Stimulated activated CD4-positive, alpha-beta T cell treated with anti-CD3 and anti-CD28 coated beads, TNF-alpha, amount 100 ng/mL, for 48 hours (primary cell): ENCODE results near the gene PTPRK.
A peak's percentile ranks its signal among the peaks of the same experiment; 100 is the strongest.

Source experiments
- DNase-seq, 3 donors: peaks; one replicate each; pipeline ENCODE4 v3.0.0-alpha.2; 2020; ENCODE audit warnings: low read depth in 3 of 3

Gene PTPRK

GRCh38 chr6:128138694-128139093 lies 381.7 kb downstream of the PTPRK start:
- DNase-seq: no peak

DNA sequence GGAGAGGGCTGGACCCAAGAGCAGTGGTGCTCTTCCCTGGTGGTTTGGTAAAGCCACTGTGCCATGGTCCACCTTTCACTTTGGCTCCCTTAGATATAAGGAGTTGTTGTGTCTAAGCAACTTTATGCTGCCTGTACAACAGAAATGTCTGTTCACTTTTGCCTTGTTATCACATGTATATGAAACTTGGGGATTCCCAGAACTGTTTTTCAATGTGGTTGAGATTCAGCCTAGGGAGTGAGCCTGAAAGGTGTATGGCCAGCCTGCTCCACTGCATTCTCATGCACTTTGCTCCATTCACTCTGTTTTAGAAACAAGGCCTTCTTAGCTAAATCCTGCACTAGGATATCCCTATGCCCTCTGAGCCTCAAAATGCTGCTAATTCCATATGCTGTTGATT lies 385.1 kb downstream of the PTPRK start:
- DNase-seq: no peak

DNA sequence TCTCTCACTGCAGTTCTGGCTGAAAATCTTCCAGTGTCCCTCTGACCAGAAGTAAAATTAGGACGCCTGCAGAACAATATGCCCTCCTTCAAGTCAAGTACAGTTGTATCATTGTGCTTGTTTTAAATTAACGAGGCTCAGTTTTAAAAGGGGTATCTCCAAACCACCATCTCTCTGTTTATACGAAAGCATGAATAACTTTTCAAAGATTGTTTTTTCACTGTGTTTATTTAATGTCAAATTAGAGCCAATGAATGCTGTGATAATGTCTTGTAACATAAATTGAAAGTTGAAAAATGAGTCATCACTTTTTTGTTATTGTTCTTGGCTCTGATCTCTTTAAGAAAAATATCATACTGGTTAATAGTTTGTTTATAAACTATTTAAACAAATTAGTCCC lies 388.8 kb downstream of the PTPRK start:
- no peak for DNase-seq

DNA sequence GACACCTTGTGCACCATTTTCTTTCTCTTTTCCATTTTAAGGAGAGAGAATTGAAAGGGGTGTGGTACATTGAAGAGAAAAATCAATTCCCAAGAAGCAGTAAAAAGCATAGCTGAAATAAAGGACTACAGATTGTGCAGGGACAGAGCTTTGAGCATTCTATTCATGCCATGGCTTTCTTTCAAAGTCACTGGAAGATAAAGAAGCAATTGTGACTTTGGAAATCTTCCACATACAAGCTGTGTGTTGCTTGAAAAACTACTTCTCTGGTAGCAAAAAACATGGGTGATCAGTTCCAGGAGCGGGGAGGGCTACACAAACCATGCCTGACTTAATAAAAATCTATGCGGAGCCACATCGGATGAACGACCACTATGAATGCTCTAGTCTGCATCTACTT lies 389.4 kb downstream of the PTPRK start:
- no peak for DNase-seq

DNA sequence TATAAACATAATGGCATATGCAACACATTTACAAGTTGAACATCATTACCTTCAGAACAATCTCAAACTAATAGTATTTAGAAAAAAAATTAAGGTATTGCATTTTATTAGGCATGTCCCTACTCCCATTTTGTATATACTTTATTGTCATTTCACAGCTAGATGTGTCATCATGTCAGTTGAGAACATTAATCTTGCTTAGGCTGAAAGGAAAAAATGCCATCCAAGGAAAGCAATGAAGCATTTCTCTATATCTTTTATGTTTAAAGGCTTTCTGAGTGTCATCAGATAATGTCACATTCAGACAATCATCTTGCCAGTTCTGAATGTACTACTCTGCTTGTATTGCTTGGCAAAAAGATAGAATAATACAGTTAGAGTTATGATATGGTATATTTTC lies 390.7 kb downstream of the PTPRK start:
- no peak for DNase-seq

GRCh38 chr6:128127650-128128049 lies 392.7 kb downstream of the PTPRK start:
- no peak for DNase-seq

DNA sequence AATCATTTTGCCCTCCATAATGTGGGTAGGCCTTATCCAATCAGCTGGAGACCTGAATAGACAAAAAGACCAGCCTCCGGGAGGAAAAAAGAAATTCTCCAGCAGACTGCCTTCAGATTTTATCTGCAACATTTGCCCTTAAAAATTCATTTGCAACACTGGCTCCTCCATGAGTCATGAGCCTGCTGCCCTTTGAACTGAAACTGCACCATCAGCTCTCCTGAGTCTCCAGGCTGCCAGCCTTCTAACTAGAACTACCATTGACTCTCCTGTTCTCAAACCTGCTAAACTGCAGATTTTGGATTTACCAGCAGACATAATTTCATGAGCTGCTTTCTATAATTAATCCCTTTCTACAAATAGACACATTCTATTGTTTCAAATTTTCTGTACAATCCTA lies 395.7 kb downstream of the PTPRK start:
- DNase-seq: peak in 1 of 3 donors; percentile 4

GRCh38 chr6:128121610-128122009 lies 398.8 kb downstream of the PTPRK start:
- no peak for DNase-seq

GRCh38 chr6:128121190-128121589 lies 399.2 kb downstream of the PTPRK start:
- no peak for DNase-seq

- DNase-seq: no peak
These were observed 402.0 kb downstream of the PTPRK start for GRCh38 chr6:128118401-128118800.

DNA sequence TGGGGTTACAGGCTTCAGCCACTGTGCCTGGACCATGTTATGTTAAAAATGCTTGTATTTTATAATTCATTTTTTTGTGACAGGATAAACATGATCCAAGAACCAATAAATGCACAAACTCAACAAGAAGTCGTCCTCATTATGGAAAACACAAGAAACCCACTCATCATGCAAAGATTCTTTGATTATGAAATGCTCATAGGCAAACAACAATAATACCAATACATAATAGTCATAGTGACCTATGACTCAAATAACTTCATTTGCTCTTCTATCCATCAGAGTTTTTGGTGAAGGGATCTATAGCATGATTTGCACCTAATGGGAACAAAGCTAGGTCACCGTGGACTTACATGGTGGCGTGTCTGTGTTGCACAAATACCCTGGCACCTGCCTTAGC lies 402.5 kb downstream of the PTPRK start:
- no peak for DNase-seq

GRCh38 chr6:128114164-128114563 lies 406.2 kb downstream of the PTPRK start:
- no peak for DNase-seq

DNA sequence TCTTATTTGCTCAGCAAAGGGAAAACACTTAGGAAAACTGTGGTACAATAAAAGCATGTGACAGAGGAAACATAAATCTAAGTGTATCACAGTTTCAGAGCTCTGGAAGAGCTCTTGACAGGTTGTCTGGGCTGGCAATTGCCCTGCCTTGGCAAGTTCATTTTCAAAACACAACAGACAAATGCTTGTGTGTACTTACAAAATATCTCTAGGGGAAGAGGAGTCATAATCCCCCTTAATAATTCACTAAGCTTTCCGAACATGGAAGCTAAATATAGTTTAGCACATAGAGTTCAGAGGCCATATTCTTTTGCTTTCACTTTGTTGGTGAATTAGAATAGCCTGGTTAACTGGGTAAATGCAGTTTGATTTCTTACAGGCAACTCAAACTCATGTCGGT lies 407.9 kb downstream of the PTPRK start:
- DNase-seq: no peak

DNA sequence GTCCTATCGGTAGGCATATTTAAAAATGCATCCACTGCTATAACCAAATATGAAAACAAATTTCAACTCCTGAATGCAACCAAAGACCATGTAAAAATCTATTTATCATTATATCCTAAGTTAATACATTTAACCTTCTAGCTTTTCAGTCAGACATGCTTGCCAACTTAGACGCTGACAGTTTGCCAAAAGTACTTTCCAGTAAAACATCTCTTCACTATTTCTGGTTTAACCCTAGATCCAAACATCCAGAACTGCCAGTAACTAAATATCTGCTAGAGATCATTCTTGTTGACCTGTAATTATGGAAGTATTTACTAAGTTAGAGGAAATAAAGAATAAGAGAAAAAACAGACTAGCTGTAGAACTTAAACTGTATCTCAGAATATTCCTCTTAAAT lies 409.3 kb downstream of the PTPRK start:
- DNase-seq: no peak

GRCh38 chr6:128107682-128108081 lies 412.7 kb downstream of the PTPRK start:
- DNase-seq: no peak

DNA sequence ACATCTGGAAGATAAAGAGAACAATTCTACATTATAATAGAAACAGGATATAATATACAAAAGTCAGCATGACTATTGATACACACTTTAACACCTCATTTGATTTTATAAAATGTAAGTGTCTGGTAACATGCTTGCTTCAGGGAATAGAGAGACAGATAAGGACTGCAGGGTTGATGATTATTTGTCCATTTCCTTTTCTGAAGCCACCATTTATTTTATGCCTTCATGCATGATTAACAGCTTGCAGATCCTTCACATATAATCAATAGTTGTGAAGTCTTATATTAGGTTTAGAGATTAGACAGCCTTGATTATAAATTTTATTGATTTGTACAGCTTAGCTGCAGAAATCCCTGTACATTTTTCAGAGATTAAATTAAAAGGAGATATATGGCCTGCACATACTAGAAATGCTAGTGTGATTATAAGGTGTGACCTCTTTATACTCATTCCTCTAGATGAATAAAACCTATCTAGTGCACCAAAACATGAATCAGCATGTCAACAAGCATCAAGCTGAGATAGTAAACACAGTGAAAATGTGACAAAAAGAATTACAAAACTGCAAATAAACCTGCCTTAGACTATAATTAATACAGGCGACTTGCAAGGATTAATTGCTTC lies 420.7 kb downstream of the PTPRK start:
- no peak for DNase-seq

DNA sequence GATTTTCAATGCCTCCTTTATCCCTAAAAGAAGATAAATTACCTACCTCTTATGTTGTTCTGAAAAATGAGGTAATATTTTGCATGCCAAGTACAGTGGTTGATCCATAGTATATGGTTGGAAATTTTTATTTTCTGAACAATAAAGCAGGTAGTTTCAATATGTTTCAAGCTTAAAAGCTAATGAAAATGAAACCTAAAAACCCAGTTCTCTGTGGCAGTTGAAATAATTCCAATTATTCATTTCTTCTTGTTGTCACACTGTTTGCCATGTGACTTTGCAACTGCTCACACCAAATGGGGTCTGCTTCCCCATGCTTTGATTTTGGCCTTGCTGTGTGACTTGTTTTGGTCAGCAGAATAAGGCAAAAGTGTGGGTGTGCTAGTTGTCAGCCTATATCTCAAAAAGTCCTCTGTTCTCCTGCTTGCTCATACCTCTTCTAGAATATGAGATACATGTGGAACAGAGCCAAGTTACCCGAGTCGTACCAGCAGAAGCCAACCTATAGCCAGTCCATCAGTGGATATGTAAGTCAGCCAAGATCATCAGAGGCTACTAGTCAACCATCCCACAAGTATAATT lies 422.3 kb downstream of the PTPRK start:
- no peak for DNase-seq

DNA sequence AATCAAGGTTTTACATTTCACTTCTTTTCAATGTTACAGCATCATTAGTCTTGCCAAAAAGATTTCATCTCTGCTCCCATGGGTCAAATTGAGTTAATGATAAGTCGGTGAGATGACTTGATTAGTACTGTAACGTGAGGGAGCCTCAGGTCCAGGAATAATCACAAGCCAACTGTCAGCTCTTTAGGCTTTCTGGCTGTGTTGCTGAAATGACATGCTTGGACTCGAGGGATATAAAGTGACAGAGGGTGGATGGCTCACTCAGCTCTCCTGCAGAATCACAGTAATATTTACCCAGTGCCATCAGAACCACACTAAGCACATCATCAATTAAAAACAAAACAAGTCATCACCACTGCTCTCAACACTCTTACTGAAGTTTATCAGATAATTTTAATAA lies 423.4 kb downstream of the PTPRK start:
- no peak for DNase-seq

DNA sequence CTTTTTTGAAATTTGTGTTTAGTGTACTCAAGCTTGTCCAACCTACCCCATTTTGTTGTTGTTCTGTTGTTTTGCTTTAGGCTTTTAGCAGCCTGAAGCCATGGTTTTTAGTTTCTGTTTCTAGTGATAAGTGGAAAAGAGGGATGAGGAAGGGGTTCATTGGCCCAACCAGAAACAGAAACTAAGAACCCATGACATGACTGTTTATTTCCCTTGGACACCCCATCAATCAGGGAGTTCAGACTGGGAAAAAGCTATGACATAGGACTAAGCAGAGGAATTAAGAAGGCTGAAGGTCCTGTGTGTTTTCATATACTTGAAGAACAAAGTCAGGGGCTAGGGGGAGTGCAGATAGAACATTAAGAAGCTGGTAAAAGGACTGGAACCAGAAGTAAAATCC lies 425.0 kb downstream of the PTPRK start:
- no peak for DNase-seq

GRCh38 chr6:128079021-128079420 lies 441.4 kb downstream of the PTPRK start:
- no peak for DNase-seq

DNA sequence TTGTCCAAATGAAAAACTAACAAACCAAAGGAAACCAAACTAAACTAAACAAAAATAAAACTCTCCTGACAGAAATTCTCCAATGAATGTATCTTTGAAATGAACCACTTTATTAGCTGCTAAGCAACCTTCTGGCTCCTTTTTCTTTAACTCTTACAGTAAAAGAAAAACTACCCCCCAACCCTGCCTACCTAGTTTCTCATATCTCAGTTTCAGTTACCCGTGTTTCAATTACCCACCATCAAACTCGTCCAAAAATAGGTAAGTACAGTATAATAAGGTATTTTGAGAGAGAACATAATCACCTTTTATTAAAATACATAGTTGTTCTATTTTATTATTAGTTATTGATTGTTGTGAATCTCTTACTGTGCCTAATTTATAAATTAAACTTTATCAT lies 442.1 kb downstream of the PTPRK start:
- no peak for DNase-seq

DNA sequence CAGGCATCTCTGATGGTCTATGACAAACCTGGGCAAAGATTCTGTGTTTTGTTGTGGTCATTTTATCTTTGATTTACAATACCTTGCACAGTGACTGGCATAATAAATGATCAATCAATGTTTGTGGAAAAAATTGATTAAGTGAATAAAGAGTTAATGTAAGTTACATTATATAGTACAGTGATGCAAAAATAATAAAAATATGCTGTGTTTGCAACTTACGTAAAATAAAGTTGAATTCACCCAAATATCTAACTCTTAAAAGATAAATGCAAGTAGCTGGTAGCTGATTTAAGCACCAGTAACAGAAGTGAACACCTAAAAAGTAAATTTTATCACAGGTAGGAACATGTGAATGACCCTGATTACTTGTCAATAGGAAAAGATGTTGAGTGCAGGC lies 443.6 kb downstream of the PTPRK start:
- DNase-seq: no peak

- no peak for DNase-seq
These were observed 445.8 kb downstream of the PTPRK start for GRCh38 chr6:128074567-128074966.

DNA sequence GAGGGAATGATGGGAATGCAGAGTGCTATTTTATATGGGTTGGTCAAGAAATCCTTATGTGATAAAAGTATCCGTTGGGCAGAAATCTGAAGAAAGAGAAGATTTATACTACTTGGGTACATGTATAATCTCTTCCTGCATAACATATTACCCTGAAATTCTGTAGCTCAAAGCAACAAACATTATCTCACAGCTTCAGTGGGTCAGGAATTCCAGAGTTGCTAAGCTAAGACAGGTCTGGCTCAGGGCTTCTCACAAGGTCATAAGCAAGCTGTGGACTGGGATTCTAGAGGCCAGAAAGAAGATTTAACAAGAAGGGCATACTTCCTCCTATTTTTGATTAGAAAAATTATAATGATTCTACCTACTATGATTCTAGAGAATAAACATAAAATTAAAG lies 447.0 kb downstream of the PTPRK start:
- DNase-seq: no peak
